A549 treated with CpdA at 1 μM for 4 hours (cell line): Measurements from ENCODE around the gene CBX3. TPM values are rescaled to one million over a fixed set of nuclear protein-coding genes. Genes with fewer than 3 reads are reported as not detected.

Experiments
- total RNA-seq: library from RNA; stranded (reverse); fragments of 200-300 nt; extraction: Qiagen RNA extraction; gene quantifications from 5 replicates; pipeline ENCODE4 v1.2.3, GENCODE V29; 2022; ENCODE audit warnings: low read depth

The CBX3 gene
- 231 to 298 TPM (median 237 TPM) in 5 replicates for total RNA-seq

GRCh38 chr7:26201247-26202018, at the start of gene CBX3:
Gene CBX3 (plus strand): TSS chr7:26201745. CDS start chr7:26202999, 1,254 bp downstream.

GRCh38 chr7:26151953-26152781, 49.4 kb upstream of the CBX3 start, which contains the start of gene NFE2L3:
Gene NFE2L3 (plus strand): TSS chr7:26152198. CDS start chr7:26152499, 301 bp downstream.

DNA sequence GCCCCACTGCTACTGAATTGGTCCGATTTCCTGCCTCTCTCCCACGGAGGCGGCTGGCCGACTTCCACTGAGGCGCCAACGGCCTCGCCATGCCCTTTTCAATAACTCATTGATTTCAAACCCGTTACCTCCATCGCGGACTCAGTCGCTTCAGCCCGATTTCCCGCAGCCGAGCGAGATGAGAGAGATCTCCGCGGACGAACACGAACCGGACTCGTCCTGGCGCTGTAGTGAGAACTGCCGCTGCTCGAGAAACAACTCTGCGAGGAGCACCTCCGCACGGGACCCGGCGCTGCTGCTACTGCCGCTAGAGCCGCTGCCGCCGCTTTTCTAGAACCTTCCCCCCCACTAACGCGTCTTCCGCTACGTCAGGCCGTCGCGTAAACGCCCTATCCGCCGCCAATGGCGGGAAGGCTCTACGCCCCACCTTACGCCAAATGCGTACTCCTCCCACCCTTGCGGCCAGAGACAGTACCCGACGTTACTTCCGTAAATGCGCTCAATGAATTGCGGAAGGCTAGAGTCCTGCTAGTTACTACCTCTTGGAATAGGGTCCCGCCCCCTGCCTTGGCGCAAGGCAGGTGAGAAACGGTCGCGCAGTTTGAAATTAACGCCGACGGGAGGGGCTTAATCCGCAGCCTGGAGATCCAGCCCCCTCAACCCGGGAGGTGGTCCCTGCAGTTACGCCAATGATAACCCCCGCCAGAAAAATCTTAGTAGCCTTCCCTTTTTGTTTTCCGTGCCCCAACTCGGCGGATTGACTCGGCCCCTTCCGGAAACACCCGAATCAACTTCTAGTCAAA, 900 bp upstream of the CBX3 start, which contains the start of gene HNRNPA2B1:
Gene HNRNPA2B1, minus strand, starts transcription at position 303 of the 803 bp plus-strand sequence. Its CDS starts 169 bp downstream, at position 134.

Other genes with a start within 250 kb of the CBX3 start
- gene NFE2L3, start 49.5 kb upstream of the CBX3 start, total RNA-seq, result 8.3 to 11.3 TPM (median 9.4 TPM) in 5 replicates
- gene HNRNPA2B1, start 999 bp upstream of the CBX3 start, total RNA-seq, result 1,195 to 1,517 TPM (median 1,215 TPM) in 5 replicates
- gene SNX10, start 90.1 kb downstream of the CBX3 start, total RNA-seq, result 3.7 to 5.9 TPM (median 4.7 TPM) in 5 replicates